GM21515 (cell line): ENCODE results near the gene ELL.
"Not testable (repeated sequence)": the region's sequence is repeated elsewhere in the genome, so short reads cannot be mapped to it uniquely, and the experiment has no call there.

Experiments
- ATAC-seq: cut with Tn5 transposase; IDR thresholded peaks from one replicate; pipeline ENCODE4 v1.9.1; 2021; ENCODE audit not compliant: unreplicated experiment

ELL gene

GRCh38 chr19:18405754-18406153 is 116.1 kb downstream of the ELL start:
- not testable (repeated sequence) for ATAC-seq

- not testable (repeated sequence) for ATAC-seq
Measured at GRCh38 chr19:18402455-18403248, 119.2 kb downstream of the ELL start.

GRCh38 chr19:18401580-18402112 is 120.2 kb downstream of the ELL start:
- ATAC-seq = no peak

GRCh38 chr19:18399008-18399407 is 122.9 kb downstream of the ELL start:
- no peak for ATAC-seq

- peak; percentile 60 for ATAC-seq
Measured at GRCh38 chr19:18397242-18398202, 124.3 kb downstream of the ELL start, which contains the start of gene LRRC25. TSS of gene LRRC25 (minus strand) at chr19:18397622. CDS start at chr19:18396963, 659 bp downstream.

- no peak for ATAC-seq
Measured at GRCh38 chr19:18396471-18397241, 125.2 kb downstream of the ELL start.

GRCh38 chr19:18393836-18394235 is 128.0 kb downstream of the ELL start:
- no peak for ATAC-seq

- no peak for ATAC-seq
Measured at GRCh38 chr19:18392926-18393325, 128.9 kb downstream of the ELL start.
